H1 (cell line): Measurements from ENCODE around the gene PTPA. TPM values are rescaled to one million over a fixed set of nuclear protein-coding genes. Genes with fewer than 3 reads are reported as not detected.

Experiments
- BCL11A ChIP-seq, 2 experiments: IDR thresholded peaks; one replicate each; pipeline ENCODE4 v1.6.1; 2011; ENCODE audit warnings: low read depth in 2 of 2, low read length in 2 of 2, mild to moderate bottlenecking in 2 of 2
- CHD7 ChIP-seq: fragments of 300-600 bp; sonication (generic); IDR thresholded peaks from 2 replicates; pipeline ENCODE4 v1.7.1; 2012; ENCODE audit warnings: low read length, moderate library complexity, mild to moderate bottlenecking, inconsistent platforms; ENCODE audit not compliant: insufficient replicate concordance
- GABPA ChIP-seq: IDR thresholded peaks from 2 replicates; pipeline ENCODE4 v1.6.1; 2011; ENCODE audit warnings: mild to moderate bottlenecking, low read length, moderate library complexity, borderline replicate concordance; ENCODE audit not compliant: insufficient read depth
- HDAC2 ChIP-seq, 2 experiments: fragments of 300-600 bp in 1 of 2; sonication (generic) in 1 of 2; IDR thresholded peaks; 2 replicates each; pipeline ENCODE4 v1.6.1; 2011 to 2012; ENCODE audit warnings: low read depth in 2 of 2, low read length in 2 of 2, mild to moderate bottlenecking in 2 of 2, moderate library complexity in 2 of 2, borderline replicate concordance in 1 of 2, inconsistent platforms in 1 of 2
- KDM1A ChIP-seq: fragments of 200-600, 300-600 bp; sonication (generic); IDR thresholded peaks from 2 replicates; pipeline ENCODE4 v1.7.1; 2016; ENCODE audit warnings: mild to moderate bottlenecking, low read length, borderline replicate concordance
- KDM5A ChIP-seq: fragments of 200-600 bp; IDR thresholded peaks from 2 replicates; pipeline ENCODE4 v1.7.1; 2012; ENCODE audit warnings: mild to moderate bottlenecking, low read length, inconsistent platforms, mixed read lengths
- POLR2A ChIP-seq, 2 experiments: IDR thresholded peaks; 1 replicate in 1 of 2; 2 replicates in 1 of 2; pipeline ENCODE4 v1.6.1; 2011; ENCODE audit warnings: low read depth in 2 of 2, low read length in 2 of 2, mild to moderate bottlenecking in 2 of 2; ENCODE audit errors: control extremely low read depth in 1 of 2
- RBBP5 ChIP-seq: IDR thresholded peaks from 2 replicates; pipeline ENCODE4 v1.7.1; 2012; ENCODE audit warnings: low read depth, mild to moderate bottlenecking, inconsistent platforms, low read length, moderate library complexity, borderline replicate concordance
- RFX5 ChIP-seq: IDR thresholded peaks from 2 replicates; pipeline ENCODE4 v1.6.1; 2011; ENCODE audit warnings: low read depth, low read length, improper control_type of control experiment, borderline replicate concordance
- SIX5 ChIP-seq: IDR thresholded peaks from 2 replicates; pipeline ENCODE4 v1.6.1; 2011; ENCODE audit warnings: mild to moderate bottlenecking, low read depth, low read length
- TAF7 ChIP-seq: optimal IDR thresholded peaks from 2 replicates; pipeline ENCODE3; 2011; ENCODE audit warnings: low read depth, mild to moderate bottlenecking, inconsistent platforms, low read length, moderate library complexity, borderline replicate concordance
- TBP ChIP-seq: IDR thresholded peaks from 2 replicates; pipeline ENCODE4 v1.6.1; 2011; ENCODE audit warnings: low read depth, low read length, improper control_type of control experiment
- TCF12 ChIP-seq: IDR thresholded peaks from 2 replicates; pipeline ENCODE4 v1.6.1; 2011; ENCODE audit warnings: low read depth, mild to moderate bottlenecking, low read length
- polyA plus RNA-seq, 7 experiments: library from polyadenylated mRNA; depleted of rRNA in 3 of 7; stranded (reverse) in 5 of 7; unstranded in 2 of 7; fragments of >200 nt in 5 of 7; fragments of 200-250 nt in 2 of 7; gene quantifications; 1 replicate in 5 of 7; 2 replicates in 1 of 7; 4 replicates in 1 of 7; pipeline versions ENCODE4 v1.2.1 to v1.2.3, GENCODE V29; 2011 to 2013; ENCODE audit warnings: missing spikeins in 2 of 7, mixed read lengths in 2 of 7
- total RNA-seq: library from RNA; stranded (reverse); fragmentation: NEBNext Ultra II Directional; extraction: Animal tissue kit (Norgen Biotek cat#: 25700); gene quantifications from 2 replicates; pipeline ENCODE4 v1.2.1, GENCODE V29; 2021

PTPA gene
- total and polyA plus RNA-seq, 2 of the 8 experiments (the other 6 are each of a cell fraction or from before 2014, with no cell fraction given) = 114 to 145 TPM

DNA sequence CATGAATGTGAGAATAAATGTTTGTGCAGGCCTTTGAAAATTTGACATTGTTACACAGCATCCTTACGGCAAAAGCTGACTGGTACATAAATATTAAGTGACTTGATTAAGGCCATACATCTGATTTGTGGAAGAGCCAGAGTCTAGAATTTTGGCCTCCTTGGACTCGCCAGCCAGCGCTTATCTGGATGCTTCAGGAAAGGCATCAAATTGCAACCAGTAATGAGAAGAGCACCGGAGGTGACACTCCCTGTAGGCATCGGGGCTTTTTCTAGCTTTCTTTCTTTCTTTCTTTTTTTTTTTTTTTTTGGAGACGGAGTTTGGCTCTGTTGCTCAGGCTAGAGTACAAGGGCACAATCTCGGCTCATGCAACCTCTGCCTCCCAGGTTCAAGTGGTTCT is 80.0 kb downstream of the PTPA start (continued):
- TF ChIP-seq CHD7 (no peak), KDM1A (no peak), POLR2A (IDR thresholded peaks at IDR 0.05; ENCODE audit: control extremely low read depth in 1 of 2, low read depth in 2 of 2, low read length in 2 of 2) (no peak), TCF12 (no peak), TBP (no peak), HDAC2 (IDR thresholded peaks at IDR 0.05; ENCODE audit: borderline replicate concordance in 1 of 2, low read depth in 2 of 2, low read length in 2 of 2) (no peak), RBBP5 (no peak), TAF7 (no peak), BCL11A (IDR thresholded peaks at IDR 0.05; ENCODE audit: low read depth in 2 of 2, low read length in 2 of 2) (no peak), SIX5 (no peak), RFX5 (no peak), GABPA (no peak), KDM5A (no peak)
